ENCODE data around the gene SOX5.

Gene SOX5

GRCh38 chr12:23931176-23931575 is 18.3 kb downstream of the SOX5 start:
- Histone ChIP-seq H2BK120ac (ENCODE audit: insufficient read depth, low read length, poor library complexity) (no peak overlapping the region), H2BK5ac (ENCODE audit: low read depth, low read length, poor library complexity) (no peak overlapping the region), H3K4me3 (ENCODE audit: low read depth, low read length) (no peak overlapping the region), H3K79me1 (ENCODE audit: low read length) (no peaks in the 10 kb centered on the region), H2BK12ac (ENCODE audit: low read length) (no peak overlapping the region), H3K27ac (ENCODE audit: low read depth, low read length) (no peak overlapping the region), H2AK5ac (ENCODE audit: low read length) (no peak overlapping the region), H4K91ac (ENCODE audit: low read depth, low read length) (no peak overlapping the region), H3K9me3 (ENCODE audit: insufficient read depth, low read depth, low read length) (no peaks in the 10 kb centered on the region), H4K12ac (ENCODE audit: low read depth, low read length) (no peak overlapping the region), H3K9ac (ENCODE audit: low read length) (no peak overlapping the region), H4K8ac (ENCODE audit: low read depth, low read length) (no peak overlapping the region), H3K18ac (ENCODE audit: low read length) (no peak overlapping the region), H3K27me3 (ENCODE audit: insufficient read depth, low read length) (no peaks in the 10 kb centered on the region), H3K23ac (ENCODE audit: low read length) (no peak overlapping the region), H3K79me2 (ENCODE audit: control insufficient read depth, insufficient read depth, low read length, poor library complexity) (no peaks in the 10 kb centered on the region), H3K4me2 (ENCODE audit: low read length) (no peak overlapping the region), H2AFZ (ENCODE audit: insufficient read depth, low read length, poor library complexity) (no peak overlapping the region), H3K14ac (ENCODE audit: low read length) (no peak overlapping the region), H3K4me1 (ENCODE audit: control insufficient read depth in 1 of 2, insufficient read depth in 2 of 2, low read length in 2 of 2) (no peaks in the 10 kb centered on the region), H3K4ac (ENCODE audit: low read depth, low read length) (no peak overlapping the region), H3K36me3 (ENCODE audit: control insufficient read depth in 1 of 2, insufficient read depth in 2 of 2, low read length in 2 of 2) (no peaks in the 10 kb centered on the region)
- no CpG with 5 or more reads among the region's 2 CpGs for WGBS (ENCODE audit: extremely low coverage, insufficient coverage, insufficient read length)
- DNase-seq = no peak

- Histone ChIP-seq H3K9me3 (ENCODE audit: insufficient read depth, low read depth, low read length) (no peaks in the 10 kb centered on the region), H2AK5ac (ENCODE audit: low read length) (no peak overlapping the region)
- DNase-seq = no peak
Observed at GRCh38 chr12:23930599-23930998, 18.9 kb downstream of the SOX5 start.

GRCh38 chr12:23929906-23930305 is 19.6 kb downstream of the SOX5 start:
- no peak overlapping the region for H3K23ac ChIP-seq (ENCODE audit: low read length)
- H2AK5ac ChIP-seq (ENCODE audit: low read length) = no peak overlapping the region
- no peak overlapping the region for H3K14ac ChIP-seq (ENCODE audit: low read length)
- no peak overlapping the region for H3K4ac ChIP-seq (ENCODE audit: low read depth, low read length)
- no peak overlapping the region for H4K91ac ChIP-seq (ENCODE audit: low read depth, low read length)
- H2BK120ac ChIP-seq (ENCODE audit: insufficient read depth, low read length, poor library complexity) = no peak overlapping the region
- H2AFZ ChIP-seq (ENCODE audit: insufficient read depth, low read length, poor library complexity) = no peak overlapping the region
- no peaks in the 10 kb centered on the region for H3K79me1 ChIP-seq (ENCODE audit: low read length)
- H3K4me3 ChIP-seq (ENCODE audit: low read depth, low read length) = no peak overlapping the region
- H3K18ac ChIP-seq (ENCODE audit: low read length) = no peak overlapping the region
- no peak overlapping the region for H2BK12ac ChIP-seq (ENCODE audit: low read length)
- WGBS (ENCODE audit: extremely low coverage, insufficient coverage, insufficient read length) = 100% methylated on average over 1 of the region's 2 CpGs
- H3K9ac ChIP-seq (ENCODE audit: low read length) = no peak overlapping the region
- H2BK5ac ChIP-seq (ENCODE audit: low read depth, low read length, poor library complexity) = no peak overlapping the region
- H3K9me3 ChIP-seq (ENCODE audit: insufficient read depth, low read depth, low read length) = no peaks in the 10 kb centered on the region
- no peaks in the 10 kb centered on the region for H3K4me1 ChIP-seq (ENCODE audit: control insufficient read depth in 1 of 2, insufficient read depth in 2 of 2, low read length in 2 of 2)
- H3K79me2 ChIP-seq (ENCODE audit: control insufficient read depth, insufficient read depth, low read length, poor library complexity) = no peaks in the 10 kb centered on the region
- no peak overlapping the region for H4K12ac ChIP-seq (ENCODE audit: low read depth, low read length)
- no peak overlapping the region for H3K27ac ChIP-seq (ENCODE audit: low read depth, low read length)
- H3K27me3 ChIP-seq (ENCODE audit: insufficient read depth, low read length) = no peaks in the 10 kb centered on the region
- H3K4me2 ChIP-seq (ENCODE audit: low read length) = no peak overlapping the region
- DNase-seq = no peak
- no peak overlapping the region for H4K8ac ChIP-seq (ENCODE audit: low read depth, low read length)
- no peaks in the 10 kb centered on the region for H3K36me3 ChIP-seq (ENCODE audit: control insufficient read depth in 1 of 2, insufficient read depth in 2 of 2, low read length in 2 of 2)

More at GRCh38 chr12:23930599-23930998, 18.9 kb downstream of the SOX5 start:
- Histone ChIP-seq H2BK5ac (ENCODE audit: low read depth, low read length, poor library complexity) (no peak overlapping the region), H3K18ac (ENCODE audit: low read length) (no peak overlapping the region), H3K4ac (ENCODE audit: low read depth, low read length) (no peak overlapping the region), H3K23ac (ENCODE audit: low read length) (no peak overlapping the region), H3K79me1 (ENCODE audit: low read length) (no peaks in the 10 kb centered on the region), H3K79me2 (ENCODE audit: control insufficient read depth, insufficient read depth, low read length, poor library complexity) (no peaks in the 10 kb centered on the region), H3K4me2 (ENCODE audit: low read length) (no peak overlapping the region), H3K27me3 (ENCODE audit: insufficient read depth, low read length) (no peaks in the 10 kb centered on the region), H3K4me3 (ENCODE audit: low read depth, low read length) (no peak overlapping the region), H2BK12ac (ENCODE audit: low read length) (no peak overlapping the region), H3K4me1 (ENCODE audit: control insufficient read depth in 1 of 2, insufficient read depth in 2 of 2, low read length in 2 of 2) (no peaks in the 10 kb centered on the region), H2AFZ (ENCODE audit: insufficient read depth, low read length, poor library complexity) (no peak overlapping the region), H4K8ac (ENCODE audit: low read depth, low read length) (no peak overlapping the region), H4K91ac (ENCODE audit: low read depth, low read length) (no peak overlapping the region), H3K27ac (ENCODE audit: low read depth, low read length) (no peak overlapping the region), H3K9ac (ENCODE audit: low read length) (no peak overlapping the region), H3K36me3 (ENCODE audit: control insufficient read depth in 1 of 2, insufficient read depth in 2 of 2, low read length in 2 of 2) (no peaks in the 10 kb centered on the region), H2BK120ac (ENCODE audit: insufficient read depth, low read length, poor library complexity) (no peak overlapping the region), H4K12ac (ENCODE audit: low read depth, low read length) (no peak overlapping the region), H3K14ac (ENCODE audit: low read length) (no peak overlapping the region)
- no CpG with 5 or more reads among the region's 2 CpGs for WGBS (ENCODE audit: extremely low coverage, insufficient coverage, insufficient read length)

- no peak overlapping the region for H2AFZ ChIP-seq (ENCODE audit: insufficient read depth, low read length, poor library complexity)
- H4K12ac ChIP-seq (ENCODE audit: low read depth, low read length) = no peak overlapping the region
- no peak overlapping the region for H2BK120ac ChIP-seq (ENCODE audit: insufficient read depth, low read length, poor library complexity)
- H3K27me3 ChIP-seq (ENCODE audit: insufficient read depth, low read length) = no peaks in the 10 kb centered on the region
- H3K18ac ChIP-seq (ENCODE audit: low read length) = no peak overlapping the region
- H3K4ac ChIP-seq (ENCODE audit: low read depth, low read length) = no peak overlapping the region
- H3K23ac ChIP-seq (ENCODE audit: low read length) = no peak overlapping the region
- H3K9ac ChIP-seq (ENCODE audit: low read length) = no peak overlapping the region
- DNase-seq = no peak
- WGBS (ENCODE audit: extremely low coverage, insufficient coverage, insufficient read length) = no CpG with 5 or more reads among the region's 3 CpGs
- no peaks in the 10 kb centered on the region for H3K79me1 ChIP-seq (ENCODE audit: low read length)
- H3K4me1 ChIP-seq (ENCODE audit: control insufficient read depth in 1 of 2, insufficient read depth in 2 of 2, low read length in 2 of 2) = no peaks in the 10 kb centered on the region
- H3K27ac ChIP-seq (ENCODE audit: low read depth, low read length) = no peak overlapping the region
- no peak overlapping the region for H4K8ac ChIP-seq (ENCODE audit: low read depth, low read length)
- H2BK12ac ChIP-seq (ENCODE audit: low read length) = no peak overlapping the region
- no peak overlapping the region for H2BK5ac ChIP-seq (ENCODE audit: low read depth, low read length, poor library complexity)
- no peaks in the 10 kb centered on the region for H3K9me3 ChIP-seq (ENCODE audit: insufficient read depth, low read depth, low read length)
- H2AK5ac ChIP-seq (ENCODE audit: low read length) = no peak overlapping the region
- H3K14ac ChIP-seq (ENCODE audit: low read length) = no peak overlapping the region
- H3K4me2 ChIP-seq (ENCODE audit: low read length) = no peak overlapping the region
- no peaks in the 10 kb centered on the region for H3K79me2 ChIP-seq (ENCODE audit: control insufficient read depth, insufficient read depth, low read length, poor library complexity)
- H4K91ac ChIP-seq (ENCODE audit: low read depth, low read length) = no peak overlapping the region
- no peak overlapping the region for H3K4me3 ChIP-seq (ENCODE audit: low read depth, low read length)
- no peaks in the 10 kb centered on the region for H3K36me3 ChIP-seq (ENCODE audit: control insufficient read depth in 1 of 2, insufficient read depth in 2 of 2, low read length in 2 of 2)
Observed at GRCh38 chr12:23927907-23928306, 21.6 kb downstream of the SOX5 start.
